Measurements from ENCODE around the gene NMU. TPM values are rescaled to one million over a fixed set of nuclear protein-coding genes. Genes with fewer than 3 reads are reported as not detected.
A peak's percentile ranks its signal among the peaks of the same experiment; 100 is the strongest.
"Not testable (repeated sequence)": the region's sequence is repeated elsewhere in the genome, so short reads cannot be mapped to it uniquely, and the experiment has no call there.

Gene NMU
- total RNA-seq, 1 donor from 2014 or later = 2.1 TPM

DNA sequence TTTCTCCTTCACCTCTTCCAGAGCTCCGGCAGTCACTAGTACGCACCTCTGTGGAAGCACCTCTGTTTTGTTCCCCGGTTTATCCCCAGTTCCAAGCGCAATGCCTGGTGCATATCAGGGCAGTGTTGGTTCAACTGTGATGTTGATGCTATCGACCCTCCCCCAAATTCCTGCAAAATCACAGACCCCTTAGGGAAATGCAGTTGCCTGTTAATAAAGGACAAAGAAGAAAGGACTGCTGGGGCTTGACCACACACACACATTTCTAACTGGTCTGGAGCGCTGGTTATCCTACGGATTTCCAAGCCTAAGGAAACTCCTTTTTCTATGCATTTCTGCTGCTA, 530 bp upstream of the NMU start:
- ATAC-seq (no peak), DNase-seq (no peak)
- intact Hi-C loops (cut with DNase I) = no loop called here
- H3K4me3 ChIP-seq = peak overlapping the region; percentile 42
- no peak overlapping the region for H3K27ac ChIP-seq
- H3K36me3 ChIP-seq = no peaks in the 10 kb centered on the region
- H3K9me3 ChIP-seq = no peaks in the 10 kb centered on the region
- peaks cover 18% of the 10 kb centered on the region for H3K4me1 ChIP-seq
- H3K27me3 ChIP-seq = peaks cover 59% of the 10 kb centered on the region
- TF ChIP-seq, protein P1, sequence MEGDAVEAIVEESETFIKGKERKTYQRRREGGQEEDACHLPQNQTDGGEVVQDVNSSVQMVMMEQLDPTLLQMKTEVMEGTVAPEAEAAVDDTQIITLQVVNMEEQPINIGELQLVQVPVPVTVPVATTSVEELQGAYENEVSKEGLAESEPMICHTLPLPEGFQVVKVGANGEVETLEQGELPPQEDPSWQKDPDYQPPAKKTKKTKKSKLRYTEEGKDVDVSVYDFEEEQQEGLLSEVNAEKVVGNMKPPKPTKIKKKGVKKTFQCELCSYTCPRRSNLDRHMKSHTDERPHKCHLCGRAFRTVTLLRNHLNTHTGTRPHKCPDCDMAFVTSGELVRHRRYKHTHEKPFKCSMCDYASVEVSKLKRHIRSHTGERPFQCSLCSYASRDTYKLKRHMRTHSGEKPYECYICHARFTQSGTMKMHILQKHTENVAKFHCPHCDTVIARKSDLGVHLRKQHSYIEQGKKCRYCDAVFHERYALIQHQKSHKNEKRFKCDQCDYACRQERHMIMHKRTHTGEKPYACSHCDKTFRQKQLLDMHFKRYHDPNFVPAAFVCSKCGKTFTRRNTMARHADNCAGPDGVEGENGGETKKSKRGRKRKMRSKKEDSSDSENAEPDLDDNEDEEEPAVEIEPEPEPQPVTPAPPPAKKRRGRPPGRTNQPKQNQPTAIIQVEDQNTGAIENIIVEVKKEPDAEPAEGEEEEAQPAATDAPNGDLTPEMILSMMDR (IDR thresholded peaks at IDR 0.05) = no peak

DNA sequence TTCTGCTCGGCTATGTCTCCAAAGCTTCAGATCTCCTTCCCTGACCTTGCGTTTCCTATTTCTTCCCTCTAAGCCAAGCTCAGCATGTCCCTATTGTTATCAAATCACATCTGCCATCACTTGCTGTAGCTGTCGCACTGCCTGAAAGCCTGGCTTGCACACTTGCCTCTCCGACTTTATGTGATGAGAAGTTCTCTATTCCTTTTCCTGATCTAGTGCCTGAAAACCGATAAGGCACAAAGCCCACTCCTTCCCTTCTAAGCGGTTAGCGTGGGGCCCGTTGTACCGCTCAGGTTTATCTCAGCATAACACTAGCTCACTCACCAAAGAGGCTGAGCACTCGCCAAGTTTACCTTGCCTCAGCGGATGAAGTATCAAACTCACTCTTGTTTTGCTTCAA, 816 bp downstream of the NMU start:
- intact Hi-C loops (cut with DNase I) = no loop called here
- no peak for ATAC-seq
- H3K4me1 ChIP-seq = peaks cover 18% of the 10 kb centered on the region
- no peak overlapping the region for H3K27ac ChIP-seq
- peaks cover 7% of the 10 kb centered on the region for H3K9me3 ChIP-seq
- DNase-seq = no peak
- no peaks in the 10 kb centered on the region for H3K36me3 ChIP-seq
- peaks cover 69% of the 10 kb centered on the region for H3K27me3 ChIP-seq
- H3K4me3 ChIP-seq = no peak overlapping the region
- TF ChIP-seq, protein P1 (IDR thresholded peaks at IDR 0.05) = no peak

DNA sequence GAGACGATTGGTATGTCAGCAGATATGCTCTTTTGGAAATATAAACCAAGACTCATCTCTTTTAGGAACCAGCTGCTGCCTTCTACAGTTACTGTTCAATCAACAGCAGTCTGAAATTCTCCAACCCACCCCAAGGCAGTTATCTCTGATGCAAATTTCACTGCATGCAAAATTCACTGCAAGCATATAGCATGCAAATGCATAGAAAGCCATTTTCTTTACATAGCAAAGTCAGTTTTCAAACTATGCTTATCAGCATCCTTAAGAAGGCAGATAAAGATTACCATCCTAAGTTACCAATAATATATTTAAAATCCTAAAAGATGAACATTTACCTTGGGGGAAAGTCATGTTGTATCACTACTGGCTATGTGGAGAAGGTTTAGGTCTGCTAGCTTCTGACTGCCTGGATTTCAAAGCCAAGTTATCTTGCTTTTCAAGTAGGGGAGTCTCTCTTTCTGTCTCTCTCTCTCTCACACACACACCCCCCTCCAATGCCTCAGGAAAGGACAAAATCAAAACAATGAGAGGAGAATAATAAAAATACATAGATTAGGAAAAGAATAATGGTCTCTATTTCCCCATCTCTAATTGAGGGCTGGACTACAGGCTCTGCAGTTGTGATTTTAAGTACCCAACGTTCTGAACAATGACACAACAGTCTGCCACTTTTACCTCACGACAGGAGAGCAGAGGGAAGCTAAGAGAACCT, 1.5 kb downstream of the NMU start:
- intact Hi-C loops (cut with DNase I) = no loop called here
- Histone ChIP-seq H3K4me1 (peaks cover 18% of the 10 kb centered on the region), H3K9me3 (peaks cover 7% of the 10 kb centered on the region), H3K27ac (no peak overlapping the region), H3K36me3 (no peaks in the 10 kb centered on the region), H3K4me3 (no peak overlapping the region), H3K27me3 (peaks cover 72% of the 10 kb centered on the region)
- DNase-seq = no peak
- no peak for ATAC-seq
- TF ChIP-seq, protein P1 (IDR thresholded peaks at IDR 0.05) = no peak

DNA sequence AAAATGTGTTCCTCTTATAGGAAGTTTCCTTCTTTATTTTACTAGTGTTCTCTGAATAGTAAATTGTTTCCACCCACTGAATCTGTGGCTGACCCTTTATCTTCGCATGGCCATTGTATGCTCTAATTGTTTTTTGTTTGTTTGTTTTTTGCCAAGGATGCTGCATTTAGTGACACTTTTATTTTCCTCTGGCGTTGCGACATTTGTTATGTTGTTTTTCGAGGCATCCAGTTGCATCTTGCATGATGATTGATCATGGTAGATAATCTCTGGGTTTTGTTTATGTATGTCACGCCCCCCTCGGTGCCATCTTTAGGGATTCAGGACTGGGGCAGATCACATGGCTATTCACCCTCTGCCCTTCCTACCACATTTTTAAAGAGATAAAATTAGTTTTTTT, 2.2 kb downstream of the NMU start:
- H3K4me1 ChIP-seq = peaks cover 18% of the 10 kb centered on the region
- H3K36me3 ChIP-seq = no peaks in the 10 kb centered on the region
- peaks cover 72% of the 10 kb centered on the region for H3K27me3 ChIP-seq
- DNase-seq = no peak
- intact Hi-C loops (cut with DNase I) = no loop called here
- no peak overlapping the region for H3K4me3 ChIP-seq
- TF ChIP-seq, protein P1 (IDR thresholded peaks at IDR 0.05) = no peak
- H3K9me3 ChIP-seq = peaks cover 7% of the 10 kb centered on the region
- H3K27ac ChIP-seq = no peak overlapping the region
- no peak for ATAC-seq

DNA sequence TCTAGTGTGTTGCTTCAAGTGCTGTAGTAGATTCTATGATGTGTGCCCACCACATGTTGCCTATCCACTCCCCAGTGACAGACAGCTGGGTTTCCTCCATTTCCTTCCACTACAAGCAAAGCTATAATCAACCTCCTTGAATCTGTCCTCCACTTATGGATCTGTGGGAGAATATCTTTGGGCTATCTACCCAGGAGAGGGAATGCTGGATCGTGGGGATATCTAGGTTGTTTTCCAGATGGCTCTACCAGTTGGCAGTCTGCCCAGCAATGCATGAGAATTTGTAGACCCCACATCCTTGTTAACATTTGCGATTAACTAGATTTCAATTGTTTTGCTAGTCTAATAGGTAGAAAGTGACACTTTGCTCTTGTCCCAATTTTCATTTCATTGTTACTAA, 10.3 kb downstream of the NMU start:
- Histone ChIP-seq H3K4me1 (no peaks in the 10 kb centered on the region), H3K27ac (no peak overlapping the region), H3K4me3 (no peak overlapping the region), H3K27me3 (peaks cover 9% of the 10 kb centered on the region), H3K36me3 (no peaks in the 10 kb centered on the region), H3K9me3 (peaks cover 4% of the 10 kb centered on the region)
- ATAC-seq = no peak
- intact Hi-C loops (cut with DNase I) = no loop called here
- no peak for DNase-seq
- TF ChIP-seq, protein P1 (IDR thresholded peaks at IDR 0.05) = no peak

DNA sequence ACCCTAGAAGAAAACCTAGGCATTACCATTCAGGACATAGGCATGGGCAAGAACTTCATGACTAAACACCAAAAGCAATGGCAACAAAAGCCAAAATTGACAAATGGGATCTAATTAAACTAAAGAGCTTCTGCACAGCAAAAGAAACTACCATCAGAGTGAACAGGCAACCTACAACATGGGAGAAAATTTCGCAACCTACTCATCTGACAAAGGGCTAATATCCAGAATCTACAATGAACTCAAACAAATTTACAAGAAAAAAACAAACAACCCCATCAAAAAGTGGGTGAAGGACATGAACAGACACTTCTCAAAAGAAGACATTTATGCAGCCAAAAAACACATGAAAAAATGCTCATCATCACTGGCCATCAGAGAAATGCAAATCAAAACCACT, 12.0 kb downstream of the NMU start:
- H3K36me3 ChIP-seq, ATAC-seq, H3K4me1 ChIP-seq: not testable (repeated sequence)

More for the DNA sequence above, 12.0 kb downstream of the NMU start:
- H3K9me3 ChIP-seq; DNase-seq; H3K4me3 ChIP-seq; H3K27ac ChIP-seq; intact Hi-C loops (cut with DNase I); H3K27me3 ChIP-seq: not testable (repeated sequence)

Measured in upper lobe of right lung (tissue), 1 donor.